NCI-H1417 (cell line): ENCODE data around the gene ATRN.
"Not testable (repeated sequence)": the region's sequence is repeated elsewhere in the genome, so short reads cannot be mapped to it uniquely, and the experiment has no call there.

Source experiments
- DNase-seq, 3 experiments: peaks; one replicate each; lab custom pipeline; 2025; lab: John Stamatoyannopoulos, UW

Gene ATRN

DNA sequence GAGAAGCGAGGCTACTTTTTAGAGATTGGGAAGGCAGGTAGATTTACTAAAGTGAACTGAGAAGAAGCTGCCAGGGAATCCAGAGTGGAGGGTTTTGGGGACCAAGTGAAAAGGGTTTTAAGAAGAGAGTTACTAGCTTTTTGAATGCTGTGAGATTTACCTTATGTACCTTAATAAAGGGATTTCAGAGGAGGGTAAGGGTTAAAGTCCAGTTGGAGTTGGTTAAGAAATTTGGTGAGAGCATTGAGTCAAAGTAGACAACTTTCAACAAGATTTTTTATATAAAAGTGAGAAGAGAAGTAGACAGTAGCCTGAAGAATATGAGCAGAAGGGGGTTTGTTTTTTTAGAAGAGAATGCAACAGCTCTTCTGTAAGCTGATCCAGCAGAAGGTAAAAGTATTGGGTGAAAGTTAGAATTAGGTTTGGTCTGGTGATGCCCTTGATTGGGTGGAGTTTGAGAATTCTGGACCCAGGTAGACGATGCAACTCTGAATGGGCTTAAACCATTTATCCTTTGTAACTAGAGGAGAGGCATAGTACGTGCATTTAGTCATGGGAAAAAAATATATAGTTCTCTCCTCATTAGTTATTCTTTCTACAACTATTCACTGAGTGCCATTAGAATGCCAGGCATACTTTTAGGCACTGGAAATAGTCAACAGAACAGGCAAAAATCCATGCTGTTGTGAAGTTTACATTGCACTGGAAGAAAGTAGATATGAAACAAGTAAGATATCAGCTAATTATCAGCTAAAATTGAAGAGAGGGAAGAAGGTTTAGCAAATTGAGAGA, 44.8 kb downstream of the ATRN start:
- no peak for DNase-seq

DNA sequence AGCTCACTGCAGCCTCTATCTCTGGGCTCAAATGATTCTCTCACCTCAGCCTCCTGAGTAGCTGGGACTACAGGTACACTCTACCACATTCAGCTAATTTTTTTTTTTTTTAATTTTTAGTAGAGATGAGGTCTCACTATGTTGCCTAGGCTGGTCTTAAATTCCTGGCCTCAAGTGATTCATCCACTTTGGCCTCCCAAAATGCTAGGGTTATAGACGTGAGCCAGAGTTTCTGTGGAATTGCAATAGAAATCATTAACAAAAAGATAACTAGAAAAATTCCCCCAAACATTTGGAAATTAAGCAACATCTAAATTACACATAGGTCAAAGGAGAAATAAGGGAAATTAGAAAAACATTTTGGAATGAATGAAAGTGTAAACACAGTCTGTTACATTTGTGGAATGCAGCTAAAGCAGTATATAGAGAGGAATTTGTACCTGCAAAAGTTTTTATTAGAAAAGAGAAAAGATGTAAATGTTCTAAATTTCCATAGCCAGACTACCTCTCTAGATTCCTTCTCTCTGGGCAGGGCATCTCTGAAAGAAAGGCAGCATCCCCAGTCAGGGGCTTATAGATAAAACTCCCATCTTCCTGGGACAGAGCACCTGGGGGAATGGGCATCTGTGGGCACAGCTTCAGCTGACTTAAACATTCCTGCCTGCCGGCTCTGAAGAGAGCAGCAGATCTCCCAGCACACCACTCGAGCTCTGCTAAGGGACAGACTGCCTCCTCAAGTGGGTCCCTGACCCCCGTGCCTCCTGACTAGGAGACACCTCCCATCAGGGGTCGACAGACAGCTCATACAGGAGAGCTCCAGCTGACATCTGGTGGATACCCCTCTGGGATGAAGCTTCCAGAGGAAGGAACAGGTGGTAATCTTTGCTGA, 51.3 kb downstream of the ATRN start:
- DNase-seq: no peak

DNA sequence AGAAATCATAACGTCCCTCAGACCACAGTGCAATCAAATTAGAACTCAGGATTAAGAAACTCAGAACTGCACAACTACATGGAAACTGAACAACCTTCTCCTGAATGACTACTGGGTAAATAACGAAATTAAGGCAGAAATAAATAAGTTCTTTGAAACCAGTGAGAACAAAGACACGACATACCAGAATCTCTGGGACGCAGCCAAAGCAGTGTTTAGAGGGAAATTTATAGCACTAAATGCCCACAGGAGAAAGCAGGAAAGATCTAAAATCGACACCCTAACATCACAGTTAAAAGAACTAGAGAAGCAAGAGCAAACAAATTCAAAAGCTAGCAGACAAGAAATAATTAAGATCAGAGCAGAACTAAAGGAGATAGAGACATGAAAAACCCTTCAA, 53.9 kb downstream of the ATRN start:
- not testable (repeated sequence) for DNase-seq

DNA sequence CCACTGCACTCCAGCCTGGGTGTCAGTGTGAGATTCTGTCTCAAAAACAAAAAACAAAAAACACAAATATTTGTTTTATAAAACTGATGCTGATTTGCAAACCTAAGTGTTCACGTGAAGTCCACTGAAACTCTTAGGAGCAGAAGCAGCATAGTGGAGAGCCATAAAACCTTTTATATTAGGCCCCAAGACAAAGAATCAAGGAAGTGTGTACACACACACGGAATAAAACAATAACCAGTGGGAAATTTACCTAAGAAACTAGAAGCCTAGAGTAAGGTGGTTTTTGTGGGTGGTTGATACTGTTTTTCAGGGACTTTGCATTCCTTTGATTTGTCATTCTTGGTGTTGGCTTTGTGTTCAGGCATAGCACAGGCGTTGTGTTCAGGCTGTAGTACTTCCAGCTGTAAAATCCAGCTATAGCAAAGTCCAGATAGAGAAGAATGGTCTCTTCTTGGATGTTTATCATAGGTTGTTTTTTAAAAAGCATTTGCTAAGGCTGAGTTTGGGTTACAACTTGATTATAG, 61.3 kb downstream of the ATRN start:
- DNase-seq: no peak

DNA sequence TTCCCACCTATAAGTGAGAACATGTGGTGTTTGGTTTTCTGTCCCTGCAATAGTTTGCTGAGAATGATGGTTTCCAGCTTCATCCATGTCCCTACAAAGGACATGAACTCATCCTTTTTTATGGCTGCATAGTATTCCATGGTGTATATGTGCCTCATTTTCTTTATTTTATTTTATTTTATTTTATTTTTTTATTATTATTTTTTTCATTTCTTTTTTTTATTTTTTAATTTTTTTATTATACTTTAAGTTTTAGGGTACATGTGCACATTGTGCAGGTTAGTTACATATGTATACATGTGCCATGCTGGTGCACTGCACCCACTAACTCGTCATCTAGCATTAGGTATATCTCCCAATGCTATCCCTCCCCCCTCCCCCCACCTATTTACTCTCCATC, 66.9 kb downstream of the ATRN start:
- not testable (repeated sequence) for DNase-seq

DNA sequence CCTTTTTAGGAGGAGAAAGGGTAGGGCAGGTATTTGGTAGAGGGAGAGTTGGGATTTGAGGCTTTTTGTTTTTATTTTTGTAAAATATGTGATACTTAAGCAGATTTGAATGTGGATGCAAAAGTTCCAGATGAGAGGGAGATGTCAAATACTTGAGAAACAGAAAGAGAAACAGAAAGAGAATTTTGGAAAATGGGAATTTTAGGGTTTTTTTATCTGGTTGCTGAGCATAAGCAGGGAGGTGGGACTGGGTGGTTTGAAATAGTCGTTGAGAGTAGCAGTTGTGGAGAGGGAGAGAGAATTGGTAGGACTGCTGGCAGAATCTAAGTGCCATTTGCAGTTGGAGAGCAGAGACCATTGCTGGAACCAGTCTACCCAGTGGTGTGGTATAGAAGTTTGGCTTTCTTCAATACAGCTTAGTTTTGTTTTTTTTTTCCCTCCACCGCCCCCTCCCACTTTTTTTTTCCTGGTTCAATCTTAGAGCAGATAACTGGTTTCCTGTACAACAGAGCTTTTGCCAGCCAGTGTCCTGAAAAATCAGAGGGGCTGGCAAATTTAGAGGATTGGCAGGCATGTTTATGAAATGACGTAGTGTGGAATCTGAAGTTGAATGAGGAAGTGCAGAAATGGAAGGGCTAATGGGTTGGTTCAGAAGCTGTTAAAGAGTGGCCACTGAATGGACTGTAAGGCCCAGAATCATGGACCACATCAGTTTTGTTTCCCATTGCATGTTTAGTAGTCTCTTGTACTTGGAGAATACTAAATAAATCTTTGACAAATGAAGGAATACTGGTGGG, 68.7 kb downstream of the ATRN start:
- no peak for DNase-seq

DNA sequence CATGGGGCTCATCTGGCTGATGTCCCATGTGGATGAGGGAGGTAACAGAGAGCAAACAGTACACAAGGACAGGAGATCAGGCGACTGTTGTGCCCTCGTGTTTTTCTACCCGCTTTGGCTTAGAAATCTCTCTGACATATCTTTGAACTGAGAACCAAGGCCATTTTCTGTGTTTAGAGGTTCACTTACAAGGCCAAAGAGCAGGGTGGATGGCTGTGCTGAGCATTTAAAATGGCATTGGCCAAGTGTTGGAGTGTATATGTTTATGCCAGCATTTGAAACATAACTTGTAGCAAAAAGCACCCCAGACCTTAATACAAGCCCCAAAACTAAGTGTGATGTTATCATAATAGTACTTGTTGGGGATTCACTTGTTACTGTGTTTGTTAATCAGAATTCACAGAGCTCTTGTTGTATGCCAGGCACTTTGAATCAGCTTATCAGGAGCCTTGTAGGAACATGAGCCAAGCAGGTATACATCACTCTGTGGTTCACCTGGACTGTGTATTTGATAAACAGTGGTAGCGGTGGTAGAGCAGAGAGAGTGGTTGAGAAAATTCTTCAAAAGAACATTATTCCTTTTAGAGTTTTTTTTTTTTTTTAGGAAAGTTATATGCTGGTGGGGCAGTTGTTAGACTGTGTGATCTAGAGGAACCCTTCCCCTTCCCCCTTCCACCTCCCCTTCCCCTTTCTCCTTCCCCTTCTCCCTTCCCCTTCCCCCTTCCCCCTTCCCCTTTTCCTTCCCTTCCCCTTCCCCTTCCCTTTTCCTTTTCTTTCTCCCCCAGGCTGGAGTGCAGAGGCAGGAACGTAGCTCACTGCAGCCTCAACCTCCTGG, 71.3 kb downstream of the ATRN start:
- DNase-seq: no peak

DNA sequence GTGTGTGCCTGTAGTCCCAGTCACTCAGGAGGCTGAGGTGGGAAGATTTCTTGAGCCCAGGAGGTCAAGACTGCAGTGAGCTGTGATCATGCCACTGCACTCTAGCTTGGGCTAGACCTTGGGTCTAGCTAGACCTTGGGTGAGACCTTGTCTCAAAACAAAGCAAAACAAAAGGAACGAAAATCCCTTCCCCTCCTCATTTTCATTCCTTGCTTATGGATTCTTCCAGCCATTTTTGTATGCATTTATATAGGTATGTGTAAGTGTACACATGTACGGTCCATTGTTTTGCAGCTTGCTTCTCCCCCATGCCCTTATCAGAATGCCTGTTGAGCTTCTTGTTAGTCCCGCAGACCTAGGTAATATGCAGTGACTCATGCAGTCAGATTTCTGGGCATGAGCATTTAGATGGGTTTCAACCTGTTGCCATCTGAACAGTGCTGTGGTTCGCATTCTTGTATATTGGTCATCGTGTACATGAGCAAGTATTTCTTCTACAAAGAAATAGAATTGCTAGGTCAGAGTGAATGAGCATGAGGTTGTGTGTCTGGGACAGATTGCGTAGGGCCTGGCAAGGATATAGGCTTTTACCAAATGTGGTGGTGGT, 73.2 kb downstream of the ATRN start:
- no peak for DNase-seq

DNA sequence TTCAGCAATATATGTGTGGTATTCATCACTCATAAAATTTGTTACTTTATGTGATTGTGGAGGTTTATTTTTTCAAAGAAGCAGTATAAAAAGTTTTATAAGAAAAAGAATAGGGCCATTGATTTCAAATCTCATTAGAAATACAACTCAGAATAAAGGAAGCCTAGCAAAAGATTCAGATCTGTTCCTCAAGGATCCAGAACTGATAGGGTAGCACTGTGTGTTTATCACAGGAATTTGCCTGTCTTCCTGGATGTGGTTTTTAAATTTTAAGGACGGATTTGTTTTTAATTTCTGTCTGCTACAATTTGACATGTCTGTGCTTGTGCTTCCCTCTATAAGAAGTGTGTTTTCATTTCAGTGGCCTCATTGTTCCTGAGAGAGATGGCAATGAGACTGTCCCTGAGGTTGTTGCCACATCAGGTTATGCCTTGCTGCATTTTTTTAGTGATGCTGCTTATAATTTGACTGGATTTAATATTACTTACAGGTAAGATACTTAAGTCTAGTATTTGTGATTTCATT, 74.6 kb downstream of the ATRN start:
- no peak for DNase-seq

DNA sequence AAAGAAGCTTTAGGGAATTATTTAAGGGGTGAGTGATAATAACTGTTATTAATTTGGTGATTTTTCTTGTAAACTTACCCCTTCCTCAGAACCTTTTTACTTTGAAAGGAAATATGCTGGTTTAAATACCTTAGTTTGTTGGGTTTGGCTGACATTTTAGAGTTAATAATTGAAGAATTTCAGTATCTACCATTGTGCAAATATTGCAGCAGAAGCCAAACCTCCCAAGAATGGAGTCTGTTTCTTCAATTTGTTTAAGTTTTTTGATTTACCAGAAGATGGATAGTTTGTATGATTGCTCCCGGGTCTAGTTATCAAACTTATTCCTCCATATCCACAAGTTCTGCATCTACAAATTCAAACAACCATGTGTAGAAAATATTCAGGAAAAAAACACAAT, 77.1 kb downstream of the ATRN start:
- DNase-seq: no peak

DNA sequence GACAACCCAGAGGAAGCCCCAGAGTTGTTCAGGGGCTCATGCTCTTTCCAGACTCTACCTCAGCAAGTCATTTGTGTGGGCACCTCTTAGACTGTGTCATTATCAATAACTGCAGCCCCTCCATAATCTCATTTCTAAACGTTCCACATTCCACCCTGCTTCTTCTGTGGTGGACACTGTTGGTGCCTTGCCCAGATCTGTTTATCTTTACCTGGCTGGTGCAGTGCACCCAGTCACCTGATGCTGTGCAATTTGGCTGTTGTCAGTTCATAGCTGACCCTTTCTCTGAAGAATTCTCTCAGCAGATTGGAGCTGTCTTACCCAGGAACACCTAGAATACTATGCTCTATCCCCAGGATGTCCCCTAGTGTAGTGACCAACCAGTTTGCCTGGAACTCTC, 80.0 kb downstream of the ATRN start:
- DNase-seq: no peak

DNA sequence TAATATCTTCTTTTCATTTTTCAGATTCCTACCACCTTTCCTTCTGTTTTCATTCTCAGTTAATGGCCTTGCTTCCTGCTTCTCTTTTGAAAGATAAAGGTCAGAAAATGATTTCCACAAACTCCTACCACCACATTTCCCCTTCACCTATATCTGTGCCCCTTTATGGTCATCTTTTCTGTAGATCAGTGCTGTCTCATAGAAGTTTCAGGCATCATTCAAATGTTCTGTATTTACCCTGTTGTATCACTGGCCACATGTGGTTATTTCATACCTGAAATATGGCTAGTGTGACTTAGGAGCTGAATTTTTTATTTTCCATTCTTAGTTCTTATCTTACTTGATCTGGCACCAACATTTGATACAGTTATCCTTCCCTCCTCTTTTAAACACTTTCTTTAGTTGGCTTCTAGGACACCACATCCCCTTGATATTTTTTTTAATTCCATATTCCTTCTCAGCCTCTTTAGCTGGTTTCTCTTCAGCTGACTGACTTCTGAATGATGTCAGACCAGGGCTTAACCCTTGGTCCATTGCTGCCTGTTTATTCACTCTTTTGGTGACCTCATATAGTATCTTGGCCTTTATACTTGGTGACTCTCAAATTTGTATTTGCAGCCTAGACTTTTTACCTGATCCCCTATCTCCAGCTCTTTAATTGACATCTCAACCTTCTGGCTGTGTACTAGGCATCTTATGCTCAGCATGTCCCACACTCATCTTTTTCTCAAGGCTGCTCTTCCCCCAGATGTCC, 81.0 kb downstream of the ATRN start:
- no peak for DNase-seq

DNA sequence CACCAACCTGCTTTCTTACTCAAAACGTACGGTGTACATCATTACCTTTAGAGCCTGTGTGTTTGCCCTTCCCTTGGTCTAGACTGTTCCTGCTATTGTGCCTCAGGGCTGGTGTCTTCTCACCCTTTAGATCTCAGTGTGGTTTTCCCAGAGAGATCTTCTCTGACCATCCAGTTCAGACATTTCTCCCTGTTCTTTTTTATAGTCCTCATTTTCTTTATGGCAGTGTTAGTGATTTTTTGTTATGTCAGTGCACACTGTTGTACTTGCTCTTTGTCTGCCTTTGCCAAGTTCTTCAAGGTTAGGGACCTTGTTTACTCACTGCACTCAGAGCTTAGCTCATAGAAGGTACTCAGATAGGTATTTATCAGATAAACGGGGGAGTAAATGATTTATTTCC, 82.8 kb downstream of the ATRN start:
- no peak for DNase-seq

DNA sequence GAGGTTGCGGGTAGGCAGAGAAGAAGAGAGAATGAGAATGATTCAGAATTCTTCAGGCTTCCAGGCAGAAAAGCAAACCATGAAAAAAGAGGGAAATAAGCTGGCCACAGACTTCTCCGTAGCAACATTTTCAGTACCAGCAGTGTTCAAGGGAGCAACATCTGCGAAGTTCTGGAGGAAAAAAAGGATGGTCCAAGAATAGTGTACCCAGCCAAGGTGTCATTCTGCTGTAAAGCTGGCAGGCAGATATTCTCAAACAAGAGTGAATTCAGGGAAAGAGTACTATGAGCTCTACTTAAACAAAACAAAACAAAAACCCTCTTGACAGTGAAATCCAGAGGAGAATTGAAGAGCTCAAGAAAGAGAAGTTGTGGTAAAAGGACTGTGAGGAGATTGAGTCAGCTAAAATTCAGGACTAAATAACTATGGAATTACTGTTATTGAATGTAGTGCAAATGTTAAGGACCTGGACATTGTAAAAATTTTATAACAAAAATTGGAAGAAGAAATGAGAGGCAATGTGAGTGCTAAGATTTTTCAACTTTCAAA, 86.5 kb downstream of the ATRN start:
- DNase-seq: no peak

DNA sequence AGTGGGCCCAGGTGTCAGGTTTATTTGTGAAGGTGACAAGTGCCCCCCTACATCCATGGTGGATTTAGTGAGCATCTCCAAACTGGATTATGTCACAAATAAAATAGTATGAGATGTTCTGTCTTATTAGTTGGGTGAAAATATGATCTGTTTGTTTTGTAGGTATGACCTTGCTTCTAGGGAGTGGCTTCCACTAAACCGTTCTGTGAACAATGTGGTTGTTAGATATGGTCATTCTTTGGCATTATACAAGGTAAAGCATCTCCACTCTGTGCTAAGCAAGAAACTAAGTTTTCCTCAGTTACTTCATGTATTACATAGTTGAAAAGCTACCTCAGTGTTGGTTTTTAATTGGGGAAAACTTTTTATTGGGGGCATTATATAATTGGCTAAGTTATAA, 88.4 kb downstream of the ATRN start:
- no peak for DNase-seq

DNA sequence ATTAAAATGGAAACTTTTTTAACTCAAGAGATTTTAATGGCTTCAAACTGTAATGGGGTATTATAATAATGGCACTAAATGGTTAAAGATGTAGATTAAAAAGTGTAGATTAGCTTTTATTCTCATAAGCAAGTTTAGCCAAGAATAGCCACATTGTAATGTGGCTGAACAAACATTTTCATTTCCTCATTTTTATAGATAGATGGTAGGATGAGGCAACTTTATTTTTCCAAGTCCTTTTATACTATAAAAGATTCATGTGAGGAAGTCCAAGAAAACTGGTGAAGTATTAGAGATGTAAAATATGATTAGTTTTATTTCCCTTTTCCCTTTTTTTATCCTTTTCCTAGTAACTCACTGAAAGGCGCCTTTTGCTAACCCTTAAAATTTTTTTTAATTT, 88.8 kb downstream of the ATRN start:
- DNase-seq: no peak

DNA sequence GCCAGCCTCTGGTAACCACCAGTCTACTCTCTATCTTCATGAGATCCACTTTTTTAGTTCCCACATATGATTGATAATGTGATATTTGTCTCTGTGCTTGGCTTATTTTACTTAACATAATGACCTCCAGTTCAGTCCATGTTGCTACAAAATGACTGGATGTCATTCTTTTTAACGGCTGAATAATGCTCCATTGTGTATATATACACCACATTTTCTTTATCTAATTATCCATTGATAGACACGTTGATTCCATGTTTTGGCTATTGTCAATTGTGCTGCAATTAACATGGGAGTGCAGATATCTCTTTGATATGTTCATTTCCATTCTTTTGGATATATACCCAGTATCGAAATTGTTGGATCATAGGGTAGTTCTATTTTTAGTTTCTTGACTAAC, 89.3 kb downstream of the ATRN start:
- no peak for DNase-seq

DNA sequence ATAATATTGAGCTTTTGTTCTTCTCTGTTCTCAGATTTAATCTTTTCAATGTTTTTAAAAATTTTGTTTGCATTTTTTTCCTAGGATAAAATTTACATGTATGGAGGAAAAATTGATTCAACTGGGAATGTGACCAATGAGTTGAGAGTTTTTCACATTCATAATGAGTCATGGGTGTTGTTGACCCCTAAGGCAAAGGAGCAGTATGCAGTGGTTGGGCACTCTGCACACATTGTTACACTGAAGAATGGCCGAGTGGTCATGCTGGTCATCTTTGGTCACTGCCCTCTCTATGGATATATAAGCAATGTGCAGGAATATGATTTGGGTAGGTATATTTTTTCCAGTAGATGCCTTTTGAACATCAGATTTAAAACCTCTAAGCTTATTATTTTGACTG, 89.8 kb downstream of the ATRN start:
- DNase-seq: no peak

DNA sequence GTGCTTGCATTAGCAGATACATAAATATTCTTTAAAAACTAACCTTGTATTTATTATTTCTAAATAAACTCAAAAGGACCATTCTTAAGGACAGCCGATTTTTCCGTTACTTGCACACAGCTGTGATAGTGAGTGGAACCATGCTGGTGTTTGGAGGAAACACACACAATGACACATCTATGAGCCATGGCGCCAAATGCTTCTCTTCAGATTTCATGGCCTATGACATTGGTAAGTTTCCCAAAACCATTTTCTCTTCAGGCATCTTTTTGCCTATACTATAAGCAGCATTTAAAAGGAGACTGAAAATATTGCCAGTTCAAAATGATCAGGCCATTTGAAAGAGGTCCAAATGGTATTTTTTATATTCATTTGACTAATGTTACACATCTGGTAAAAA, 92.3 kb downstream of the ATRN start:
- no peak for DNase-seq
